ENCODE data around the gene CDHR2.

- TF ChIP-seq, protein P1, sequence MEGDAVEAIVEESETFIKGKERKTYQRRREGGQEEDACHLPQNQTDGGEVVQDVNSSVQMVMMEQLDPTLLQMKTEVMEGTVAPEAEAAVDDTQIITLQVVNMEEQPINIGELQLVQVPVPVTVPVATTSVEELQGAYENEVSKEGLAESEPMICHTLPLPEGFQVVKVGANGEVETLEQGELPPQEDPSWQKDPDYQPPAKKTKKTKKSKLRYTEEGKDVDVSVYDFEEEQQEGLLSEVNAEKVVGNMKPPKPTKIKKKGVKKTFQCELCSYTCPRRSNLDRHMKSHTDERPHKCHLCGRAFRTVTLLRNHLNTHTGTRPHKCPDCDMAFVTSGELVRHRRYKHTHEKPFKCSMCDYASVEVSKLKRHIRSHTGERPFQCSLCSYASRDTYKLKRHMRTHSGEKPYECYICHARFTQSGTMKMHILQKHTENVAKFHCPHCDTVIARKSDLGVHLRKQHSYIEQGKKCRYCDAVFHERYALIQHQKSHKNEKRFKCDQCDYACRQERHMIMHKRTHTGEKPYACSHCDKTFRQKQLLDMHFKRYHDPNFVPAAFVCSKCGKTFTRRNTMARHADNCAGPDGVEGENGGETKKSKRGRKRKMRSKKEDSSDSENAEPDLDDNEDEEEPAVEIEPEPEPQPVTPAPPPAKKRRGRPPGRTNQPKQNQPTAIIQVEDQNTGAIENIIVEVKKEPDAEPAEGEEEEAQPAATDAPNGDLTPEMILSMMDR (IDR thresholded peaks at IDR 0.05 in 4 of 5, conservative IDR thresholded peaks at IDR 0.05 in 1 of 5) = no peak
- no peak for TF ChIP-seq POLR2A (IDR thresholded peaks at IDR 0.05)
These were observed 1.2 kb downstream of the CDHR2 start for GRCh38 chr5:176550275-176550831.

All from gastrocnemius medialis (tissue), 4 donors.